HepG2 (cell line): ENCODE results near the gene PIK3C2B. TPM values are rescaled to one million over a fixed set of nuclear protein-coding genes. Genes with fewer than 3 reads are reported as not detected.
A peak's percentile ranks its signal among the peaks of the same experiment; 100 is the strongest.

ENCODE experiments used
- BRF2 ChIP-seq: sonication (generic); formaldehyde crosslinking; IDR thresholded peaks from 2 replicates; pipeline ENCODE4 v1.8.1; 2022; ENCODE audit warnings: mild to moderate bottlenecking, missing genetic modification reagents
- CEBPG ChIP-seq: IDR thresholded peaks from 2 replicates; pipeline ENCODE4 v1.6.1; 2016
- FOXK1 ChIP-seq: sonication (generic); formaldehyde crosslinking; IDR thresholded peaks from 2 replicates; pipeline ENCODE4 v1.4.0; 2020; ENCODE audit warnings: low read depth, missing genetic modification reagents, borderline replicate concordance
- FOXP1 ChIP-seq, 2 experiments: fragments of 450-650 bp in 1 of 2; IDR thresholded peaks; 2 replicates each; pipeline ENCODE4 v1.6.1; 2017 to 2018; ENCODE audit warnings: antibody characterized with exemption in 1 of 2
- KLF13 ChIP-seq: sonication (generic); formaldehyde crosslinking; IDR thresholded peaks from 2 replicates; pipeline ENCODE4 v1.4.0; 2020; ENCODE audit warnings: mild to moderate bottlenecking, missing genetic modification reagents
- MXI1 ChIP-seq: IDR thresholded peaks from 3 replicates; pipeline ENCODE4 v1.6.1; 2012; ENCODE audit warnings: low read depth, low read length, inconsistent platforms, borderline replicate concordance
- NCOA5 ChIP-seq: sonication (generic); formaldehyde crosslinking; IDR thresholded peaks from 2 replicates; pipeline ENCODE4 v1.4.0; 2020; ENCODE audit warnings: missing genetic modification reagents
- NR0B2 ChIP-seq: sonication (generic); formaldehyde crosslinking; IDR thresholded peaks from 2 replicates; pipeline ENCODE4 v1.4.0; 2020; ENCODE audit warnings: mild to moderate bottlenecking, missing genetic modification reagents
- PCBP1 ChIP-seq: fragments of 200-400 bp; formaldehyde crosslinking; IDR thresholded peaks from 2 replicates; pipeline ENCODE4 v1.6.1; 2017; ENCODE audit warnings: mild to moderate bottlenecking, low read depth, low read length, borderline replicate concordance
- RARA ChIP-seq: IDR thresholded peaks from 2 replicates; pipeline ENCODE4 v1.6.1; 2016; ENCODE audit warnings: missing genetic modification reagents, missing compliant biosample characterization
- SMAD3 ChIP-seq: sonication (generic); formaldehyde crosslinking; IDR thresholded peaks from 2 replicates; pipeline ENCODE4 v1.4.0; 2020; ENCODE audit warnings: missing genetic modification reagents
- SMARCC2 ChIP-seq: fragments of 450-650 bp; IDR thresholded peaks from 2 replicates; pipeline ENCODE4 v1.6.1; 2017; ENCODE audit warnings: antibody characterized with exemption, mild to moderate bottlenecking
- SOX5 ChIP-seq: IDR thresholded peaks from 2 replicates; pipeline ENCODE4 v1.6.1; 2016; ENCODE audit warnings: borderline replicate concordance
- SSRP1 ChIP-seq: IDR thresholded peaks from 2 replicates; pipeline ENCODE4 v1.6.1; 2016; ENCODE audit warnings: control low read depth
- YEATS4 ChIP-seq: sonication (generic); formaldehyde crosslinking; IDR thresholded peaks from 2 replicates; pipeline ENCODE4 v1.4.0; 2020; ENCODE audit warnings: missing genetic modification reagents, borderline replicate concordance
- ZBTB25 ChIP-seq: IDR thresholded peaks from 2 replicates; pipeline ENCODE4 v1.6.1; 2018; ENCODE audit warnings: missing genetic modification reagents
- ZNF224 ChIP-seq: sonication (generic); formaldehyde crosslinking; IDR thresholded peaks from 2 replicates; pipeline ENCODE4 v1.5.0; 2020; ENCODE audit warnings: mild to moderate bottlenecking, missing genetic modification reagents
- ZNF281 ChIP-seq: sonication (generic); formaldehyde crosslinking; IDR thresholded peaks from 2 replicates; pipeline ENCODE4 v1.4.0; 2020; ENCODE audit warnings: missing genetic modification reagents, borderline replicate concordance
- ZNF331 ChIP-seq: sonication (generic); formaldehyde crosslinking; IDR thresholded peaks from 2 replicates; pipeline ENCODE4 v1.4.0; 2020; ENCODE audit warnings: missing genetic modification reagents
- ZNF44 ChIP-seq: sonication (generic); formaldehyde crosslinking; IDR thresholded peaks from 2 replicates; pipeline ENCODE4 v1.5.1; 2020; ENCODE audit warnings: mild to moderate bottlenecking, missing genetic modification reagents
- ZNF629 ChIP-seq: sonication (generic); formaldehyde crosslinking; conservative IDR thresholded peaks from 2 replicates; pipeline ENCODE4 v1.5.0; 2020; ENCODE audit warnings: missing genetic modification reagents
- ZNF674 ChIP-seq: sonication (generic); formaldehyde crosslinking; IDR thresholded peaks from 2 replicates; pipeline ENCODE4 v1.5.0; 2020; ENCODE audit warnings: low read depth, mild to moderate bottlenecking, missing genetic modification reagents
- ZNF749 ChIP-seq: sonication (generic); formaldehyde crosslinking; IDR thresholded peaks from 2 replicates; pipeline ENCODE4 v1.8.0; 2022; ENCODE audit warnings: mild to moderate bottlenecking, missing genetic modification reagents, moderate library complexity, borderline replicate concordance
- ZNF841 ChIP-seq: sonication (generic); formaldehyde crosslinking; IDR thresholded peaks from 2 replicates; pipeline ENCODE4 v1.8.1; 2023; ENCODE audit warnings: missing genetic modification reagents, borderline replicate concordance
- ZSCAN29 ChIP-seq: sonication (generic); formaldehyde crosslinking; conservative IDR thresholded peaks from 2 replicates; pipeline ENCODE4 v1.4.0; 2020; ENCODE audit warnings: mild to moderate bottlenecking, missing genetic modification reagents
- polyA plus RNA-seq, 8 experiments: library from polyadenylated mRNA; depleted of rRNA in 3 of 8; stranded (reverse) in 7 of 8; unstranded in 1 of 8; fragments of >200 nt; fragmentation: Illumina TruSeq in 4 of 8; extraction: Trizol in 4 of 8; gene quantifications; 2 replicates each; pipeline versions ENCODE4 v1.2.1 to v1.2.3, GENCODE V29; 2011 to 2016; ENCODE audit warnings: low read depth in 4 of 8, missing spikeins in 1 of 8, mixed read lengths in 1 of 8; ENCODE audit not compliant: insufficient read depth in 1 of 8
- total RNA-seq, 5 experiments: library from RNA; depleted of rRNA; stranded (reverse); fragments of >200 nt; fragmentation: Illumina TruSeq; extraction: Trizol; gene quantifications; 2 replicates each; pipeline ENCODE4 v1.2.3, GENCODE V29; 2016; ENCODE audit warnings: low read depth in 1 of 5

Gene PIK3C2B
- total and polyA plus RNA-seq, 2 of the 13 experiments (the other 11 are each of a cell fraction or from before 2014, with no cell fraction given): 3.4 to 4.5 TPM

GRCh38 chr1:204506969-204507316, 12.3 kb upstream of the PIK3C2B start (continued):
- 0 out of 2 replicates have a peak, but pooled peaks have one; percentile 37 for TF ChIP-seq ZSCAN29
- TF ChIP-seq ZNF629 (CRISPR knock-in tag): 0 out of 2 replicates have a peak, but pooled peaks have one; percentile 34
- TF ChIP-seq KLF13 (CRISPR knock-in tag): no peak
- TF ChIP-seq ZNF44 (CRISPR knock-in tag): peak; percentile 29; the same call in 1 of the 2 replicates
- no peak for TF ChIP-seq ZNF749 (CRISPR knock-in tag)
- TF ChIP-seq NCOA5 (CRISPR knock-in tag): no peak
- no peak for TF ChIP-seq FOXP1 (IDR thresholded peaks at IDR 0.05)
- peak; percentile 50; the same call in 1 of the 2 replicates for TF ChIP-seq FOXP1 (CRISPR knock-in tag; IDR thresholded peaks at IDR 0.05)
- TF ChIP-seq FOXK1 (CRISPR knock-in tag): peak; percentile 76; the same call in 1 of the 2 replicates
- no peak for TF ChIP-seq YEATS4 (CRISPR knock-in tag)
- TF ChIP-seq ZNF841 (CRISPR knock-in tag): no peak
- TF ChIP-seq MXI1: no peak; the same call in 2 of the 3 replicates
- TF ChIP-seq ZNF224: no peak
- peak; percentile 43; the same call in 1 of the 2 replicates for TF ChIP-seq SOX5
- TF ChIP-seq CEBPG: peak; percentile 100
- peak; percentile 56; the same call in 1 of the 2 replicates for TF ChIP-seq ZNF281
- no peak; the same call in 1 of the 2 replicates for TF ChIP-seq ZBTB25 (CRISPR knock-in tag)
- no peak for TF ChIP-seq ZNF674 (CRISPR knock-in tag)
- TF ChIP-seq ZNF331 (CRISPR knock-in tag): peak; percentile 84
- TF ChIP-seq RARA (CRISPR knock-in tag): peak; percentile 43
- no peak for TF ChIP-seq NR0B2 (CRISPR knock-in tag)
- no peak; the same call in 1 of the 2 replicates for TF ChIP-seq SSRP1 (CRISPR knock-in tag)
- no peak for TF ChIP-seq SMARCC2
- TF ChIP-seq BRF2 (CRISPR knock-in tag): 0 out of 2 replicates have a peak, but pooled peaks have one; percentile 4
- TF ChIP-seq PCBP1: no peak
- peak; percentile 81; the same call in 1 of the 2 replicates for TF ChIP-seq SMAD3
